ENCODE data around the gene TBC1D4.

- TF ChIP-seq SMC3 (IDR thresholded peaks at IDR 0.05; ENCODE audit: low read depth, low read length) (no peak), TCF12 (IDR thresholded peaks at IDR 0.05) (no peak), MAX (IDR thresholded peaks at IDR 0.05; ENCODE audit: low read depth) (peak; percentile 48), CTCF (IDR thresholded peaks at IDR 0.05) (no peak), CHD2 (IDR thresholded peaks at IDR 0.05; ENCODE audit: low read length, partially characterized antibody) (no peak), GABPA (IDR thresholded peaks at IDR 0.05; ENCODE audit: low read depth) (no peak), POLR2AphosphoS5 (IDR thresholded peaks at IDR 0.05; ENCODE audit: low read depth, low read length) (no peak), EP300 (IDR thresholded peaks at IDR 0.05; ENCODE audit: borderline replicate concordance in 1 of 2, low read depth in 1 of 2, low read length in 1 of 2) (no peak), EZH2phosphoT487 (IDR thresholded peaks at IDR 0.05; ENCODE audit: borderline replicate concordance, low read depth) (no peak), FOXJ3 (CRISPR knock-in tag; IDR thresholded peaks at IDR 0.05) (no peak), RFX5 (IDR thresholded peaks at IDR 0.05; ENCODE audit: low read length) (no peak)
- TF ChIP-seq, protein P1, sequence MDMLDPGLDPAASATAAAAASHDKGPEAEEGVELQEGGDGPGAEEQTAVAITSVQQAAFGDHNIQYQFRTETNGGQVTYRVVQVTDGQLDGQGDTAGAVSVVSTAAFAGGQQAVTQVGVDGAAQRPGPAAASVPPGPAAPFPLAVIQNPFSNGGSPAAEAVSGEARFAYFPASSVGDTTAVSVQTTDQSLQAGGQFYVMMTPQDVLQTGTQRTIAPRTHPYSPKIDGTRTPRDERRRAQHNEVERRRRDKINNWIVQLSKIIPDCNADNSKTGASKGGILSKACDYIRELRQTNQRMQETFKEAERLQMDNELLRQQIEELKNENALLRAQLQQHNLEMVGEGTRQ (IDR thresholded peaks at IDR 0.05; ENCODE audit: borderline replicate concordance, low read depth, low read length): no peak
These were observed 1.2 kb downstream of the TBC1D4 start for GRCh38 chr13:75480671-75481175.

Data from SK-N-SH (cell line).